K562 (cell line): Measurements from ENCODE around the gene TMEM116. TPM values are rescaled to one million over a fixed set of nuclear protein-coding genes. Genes with fewer than 3 reads are reported as not detected.
"Not testable (repeated sequence)": the region's sequence is repeated elsewhere in the genome, so short reads cannot be mapped to it uniquely, and the experiment has no call there.

Experiments
- ATAC-seq: fragments of 200-7000 bp; cut with Tn5 transposase; 3 replicates; pipeline ENCODE4 v1.9.1; 2020; ENCODE audit warnings: moderate library complexity
- BruUV-seq: library from RNA; stranded (reverse); fragments of 400-500 nt; replicated peaks from 2 replicates; lab custom pipeline; 2021; lab: Mats Ljungman, UMichigan
- CTCF ChIA-PET: fragments of 300-600 bp; formaldehyde crosslinking; extraction: SDS; loops from one replicate; lab custom pipeline; 2021; ENCODE audit warnings: low intra/inter-chr PET ratio; lab: Yijun Ruan, JAX
- POLR2A ChIA-PET: fragments of 300-600, 350-650 bp; sonication (Branson Sonifier 250); formaldehyde crosslinking; extraction: SDS; loops from one replicate; lab custom pipeline; 2021; ENCODE audit warnings: antibody characterized with exemption, inconsistent platforms; lab: Yijun Ruan, JAX
- DNase-seq, 4 experiments: peaks; one replicate each; pipeline versions ENCODE4 v3.0.0 to v3.0.0-alpha.2; 2011 to 2018; ENCODE audit warnings: low spot score in 3 of 4, mixed read lengths in 3 of 4; ENCODE audit errors: extremely low read depth in 1 of 4
- FAIRE-seq: peaks from 2 replicates; lab custom pipeline; 2011; peaks lifted over from hg19 to GRCh38; lab: Jason Lieb, UNC
- H2AFZ ChIP-seq: 2 replicates; pipeline ENCODE4 v1.6.0; 2011; ENCODE audit warnings: low read depth, low read length, control low read depth, inconsistent platforms
- H3K27ac ChIP-seq: fragments of 200-600 bp; 3 replicates; pipeline ENCODE4 v1.8.0; 2011; ENCODE audit warnings: low read depth, mild to moderate bottlenecking, control low read depth, inconsistent platforms, low read length, moderate library complexity, mixed read lengths; ENCODE audit errors: extremely low read depth
- H3K27me3 ChIP-seq, 2 experiments: fragments of 300-600 bp in 1 of 2; 2 replicates in 1 of 2; 3 replicates in 1 of 2; pipeline versions ENCODE4 v1.6.0 to v1.8.0; 2011; ENCODE audit warnings: inconsistent platforms in 2 of 2, low read length in 2 of 2, mild to moderate bottlenecking in 1 of 2, mixed read lengths in 1 of 2, moderate library complexity in 1 of 2; ENCODE audit not compliant: control insufficient read depth in 2 of 2, insufficient read depth in 2 of 2
- H3K36me3 ChIP-seq: fragments of 300-600 bp; 3 replicates; pipeline ENCODE4 v1.8.0; 2011; ENCODE audit warnings: mild to moderate bottlenecking, low read length, inconsistent platforms; ENCODE audit not compliant: control insufficient read depth, insufficient read depth
- H3K4me1 ChIP-seq, 2 experiments: fragments of 200-600 bp in 1 of 2; replicated peaks in 1 of 2; 2 replicates in 1 of 2; 3 replicates in 1 of 2; pipeline versions ENCODE4 v1.5.1 to v1.8.0; 2011; ENCODE audit warnings: inconsistent platforms in 2 of 2, low read length in 2 of 2, mild to moderate bottlenecking in 1 of 2, mixed read lengths in 1 of 2, moderate library complexity in 1 of 2; ENCODE audit not compliant: control insufficient read depth in 2 of 2, insufficient read depth in 2 of 2
- H3K4me2 ChIP-seq: 2 replicates; pipeline ENCODE4 v1.6.1; 2011; ENCODE audit warnings: low read length, control low read depth, inconsistent platforms, mixed read lengths; ENCODE audit not compliant: insufficient read depth
- H3K4me3 ChIP-seq: fragments of 200-600 bp; sonication (generic), shearing (Covaris generic); 2 replicates; pipeline ENCODE4 v1.5.1; 2016; ENCODE audit warnings: control low read depth, inconsistent platforms
- H3K79me2 ChIP-seq: fragments of 200-600 bp; 3 replicates; pipeline ENCODE4 v1.8.0; 2011; ENCODE audit warnings: low read length, inconsistent platforms; ENCODE audit not compliant: control insufficient read depth, insufficient read depth
- H3K9ac ChIP-seq, 2 experiments: 2 replicates each; pipeline versions ENCODE4 v1.6.0 to v1.6.1; 2011; ENCODE audit warnings: low read depth in 2 of 2, low read length in 2 of 2, control low read depth in 1 of 2, inconsistent platforms in 1 of 2, mild to moderate bottlenecking in 1 of 2, mixed read lengths in 1 of 2; ENCODE audit not compliant: insufficient read depth in 1 of 2
- H3K9me1 ChIP-seq: one replicate; pipeline ENCODE4 v1.6.0; 2011; ENCODE audit warnings: inconsistent platforms, mild to moderate bottlenecking, low read length, moderate library complexity; ENCODE audit not compliant: control insufficient read depth, insufficient read depth
- H3K9me3 ChIP-seq: replicated peaks from 2 replicates; pipeline ENCODE4 v1.5.1; 2011; ENCODE audit warnings: low read depth, low read length, inconsistent platforms; ENCODE audit not compliant: control insufficient read depth, insufficient read depth
- H4K20me1 ChIP-seq: replicated peaks from 2 replicates; pipeline ENCODE4 v1.6.1; 2011; ENCODE audit warnings: low read length, inconsistent platforms, mixed read lengths; ENCODE audit not compliant: control insufficient read depth, insufficient read depth
- HMBOX1 ChIP-seq: sonication (generic); IDR thresholded peaks from 2 replicates; pipeline ENCODE4 v1.6.1; 2016
- POLR2B ChIP-seq: fragments of 450-650 bp; IDR thresholded peaks from 2 replicates; pipeline ENCODE4 v1.6.1; 2018; ENCODE audit warnings: low read depth; ENCODE audit not compliant: partially characterized antibody
- WGBS: fragments of 100-300 bp; shearing (Covaris generic); methylation state at CpG from one replicate; pipeline ENCODE4 v1.1.6; 2016; ENCODE audit warnings: low coverage, mixed read lengths; ENCODE audit not compliant: insufficient coverage; ENCODE audit errors: missing lambda C conversion rate; 5-methylcytosine and 5-hydroxymethylcytosine counted together
- in situ Hi-C: fragments of 300-500 bp; cut with MboI; formaldehyde crosslinking; loops from 4 replicates; pipeline ENCODE4 v1.15.0; 2018; ENCODE audit warnings: inconsistent platforms, mixed read lengths
- intact Hi-C: fragments of 100-400 bp; cut with micrococcal nuclease; formaldehyde crosslinking; loops from 2 replicates; pipeline ENCODE4 v1.14.2; 2022
- polyA plus RNA-seq, 8 experiments: library from polyadenylated mRNA; depleted of rRNA in 4 of 8; stranded (reverse) in 5 of 8; unstranded in 3 of 8; fragments of >200 nt; fragmentation: Nextera tagmentation in 2 of 8; fragmentation: Illumina TruSeq in 1 of 8; extraction: Ambion mirVana in 2 of 8; extraction: Trizol in 1 of 8; gene quantifications; 2 replicates each; pipeline versions ENCODE4 v1.2.1 to v1.2.3, GENCODE V29; 2011 to 2014; ENCODE audit warnings: inconsistent platforms in 1 of 8, missing spikeins in 1 of 8
- total RNA-seq, 7 experiments: library from RNA; depleted of rRNA in 6 of 7; stranded (reverse); fragments of >200 nt in 6 of 7; fragmentation: Illumina TruSeq in 2 of 7; extraction: Trizol in 2 of 7; gene quantifications; 2 replicates each; pipeline versions ENCODE4 v1.2.1 to v1.2.3, GENCODE V29; 2011 to 2021; ENCODE audit warnings: low replicate concordance in 1 of 7
- TF ChIP-seq, protein P1 (sequence below): fragments of 250-450 bp; sonication (Bioruptor Pico); IDR thresholded peaks from 2 replicates; pipeline ENCODE4 v1.4.0; 2020; ENCODE audit warnings: mild to moderate bottlenecking, moderate library complexity
- TF ChIP-seq, protein P2 (sequence below), 2 experiments: fragments of 450-650 bp; IDR thresholded peaks; 2 replicates each; pipeline ENCODE4 v1.6.1; 2016

The TMEM116 gene
- total and polyA plus RNA-seq, 9 of the 15 experiments (the other 6 are each of a cell fraction or from before 2014, with no cell fraction given), result 5.2 to 78.6 (median 13.9) TPM

GRCh38 chr12:112010415-112011344 is 2.3 kb downstream of the TMEM116 start (continued):
- TF ChIP-seq, protein P1, sequence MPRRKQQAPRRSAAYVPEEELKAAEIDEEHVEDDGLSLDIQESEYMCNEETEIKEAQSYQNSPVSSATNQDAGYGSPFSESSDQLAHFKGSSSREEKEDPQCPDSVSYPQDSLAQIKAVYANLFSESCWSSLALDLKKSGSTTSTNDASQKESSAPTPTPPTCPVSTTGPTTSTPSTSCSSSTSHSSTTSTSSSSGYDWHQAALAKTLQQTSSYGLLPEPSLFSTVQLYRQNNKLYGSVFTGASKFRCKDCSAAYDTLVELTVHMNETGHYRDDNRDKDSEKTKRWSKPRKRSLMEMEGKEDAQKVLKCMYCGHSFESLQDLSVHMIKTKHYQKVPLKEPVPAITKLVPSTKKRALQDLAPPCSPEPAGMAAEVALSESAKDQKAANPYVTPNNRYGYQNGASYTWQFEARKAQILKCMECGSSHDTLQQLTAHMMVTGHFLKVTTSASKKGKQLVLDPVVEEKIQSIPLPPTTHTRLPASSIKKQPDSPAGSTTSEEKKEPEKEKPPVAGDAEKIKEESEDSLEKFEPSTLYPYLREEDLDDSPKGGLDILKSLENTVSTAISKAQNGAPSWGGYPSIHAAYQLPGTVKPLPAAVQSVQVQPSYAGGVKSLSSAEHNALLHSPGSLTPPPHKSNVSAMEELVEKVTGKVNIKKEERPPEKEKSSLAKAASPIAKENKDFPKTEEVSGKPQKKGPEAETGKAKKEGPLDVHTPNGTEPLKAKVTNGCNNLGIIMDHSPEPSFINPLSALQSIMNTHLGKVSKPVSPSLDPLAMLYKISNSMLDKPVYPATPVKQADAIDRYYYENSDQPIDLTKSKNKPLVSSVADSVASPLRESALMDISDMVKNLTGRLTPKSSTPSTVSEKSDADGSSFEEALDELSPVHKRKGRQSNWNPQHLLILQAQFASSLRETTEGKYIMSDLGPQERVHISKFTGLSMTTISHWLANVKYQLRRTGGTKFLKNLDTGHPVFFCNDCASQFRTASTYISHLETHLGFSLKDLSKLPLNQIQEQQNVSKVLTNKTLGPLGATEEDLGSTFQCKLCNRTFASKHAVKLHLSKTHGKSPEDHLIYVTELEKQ, result no peak

DNA sequence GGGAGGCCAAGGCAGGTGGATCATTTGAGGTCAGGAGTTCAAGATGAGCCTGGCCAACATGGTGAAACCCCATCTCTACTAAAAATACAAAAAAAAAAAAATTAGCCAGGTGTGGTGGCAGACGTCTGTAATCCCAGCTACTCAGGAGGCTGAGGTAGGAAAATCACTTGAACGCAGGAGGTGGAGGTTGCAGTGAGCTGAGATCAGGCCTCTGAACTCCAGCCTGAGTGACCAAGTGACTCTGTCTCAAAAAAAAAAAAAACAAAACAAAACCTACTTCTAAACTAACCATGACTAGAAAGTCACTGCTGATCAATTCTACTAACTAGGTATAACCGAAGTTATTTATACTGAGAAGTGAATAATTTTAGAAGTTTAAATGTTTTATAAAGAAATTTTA is 3.4 kb downstream of the TMEM116 start:
- CTCF ChIA-PET, intact Hi-C loops, ATAC-seq, H3K4me3 ChIP-seq, H2AFZ ChIP-seq, H4K20me1 ChIP-seq, H3K9me3 ChIP-seq, H3K4me2 ChIP-seq, FAIRE-seq, H3K9ac ChIP-seq, H3K9me1 ChIP-seq, DNase-seq, BruUV-seq, H3K27me3 ChIP-seq: not testable (repeated sequence)
- Histone ChIP-seq H3K79me2 (peaks cover 54% of the 10 kb centered on the region), H3K27ac (0 out of 3 replicates have a peak overlapping the region, but pooled peaks have one; percentile 4), H3K4me1 (peaks cover 39 to 45% of the 10 kb centered on the region in 2 experiments; a peak in 4 of 5 replicates), H3K36me3 (peaks cover 12% of the 10 kb centered on the region; the same call in 2 of the 3 replicates)
- WGBS, result 36% methylated on average over 3 of the region's 3 CpGs
- POLR2A ChIA-PET, result interaction anchor here (0.6 to 1.8 kb wide), 8 partner anchors 9 to 1133 kb away, joined by 3 to 10 read pairs (median 4); no protein-coding TSS in a partner anchor
- TF ChIP-seq, protein P2, sequence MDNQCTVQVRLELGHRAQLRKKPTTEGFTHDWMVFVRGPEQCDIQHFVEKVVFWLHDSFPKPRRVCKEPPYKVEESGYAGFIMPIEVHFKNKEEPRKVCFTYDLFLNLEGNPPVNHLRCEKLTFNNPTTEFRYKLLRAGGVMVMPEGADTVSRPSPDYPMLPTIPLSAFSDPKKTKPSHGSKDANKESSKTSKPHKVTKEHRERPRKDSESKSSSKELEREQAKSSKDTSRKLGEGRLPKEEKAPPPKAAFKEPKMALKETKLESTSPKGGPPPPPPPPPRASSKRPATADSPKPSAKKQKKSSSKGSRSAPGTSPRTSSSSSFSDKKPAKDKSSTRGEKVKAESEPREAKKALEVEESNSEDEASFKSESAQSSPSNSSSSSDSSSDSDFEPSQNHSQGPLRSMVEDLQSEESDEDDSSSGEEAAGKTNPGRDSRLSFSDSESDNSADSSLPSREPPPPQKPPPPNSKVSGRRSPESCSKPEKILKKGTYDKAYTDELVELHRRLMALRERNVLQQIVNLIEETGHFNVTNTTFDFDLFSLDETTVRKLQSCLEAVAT (IDR thresholded peaks at IDR 0.05), result 0 out of 4 replicates have a peak, but pooled peaks of 1 of the 2 experiments have one; percentile 19
- peak; percentile 15 for TF ChIP-seq POLR2B
- TF ChIP-seq HMBOX1, result peak; percentile 52
- in situ Hi-C loops, result loop anchor here (5.0 kb wide), 1 partner anchor 57 kb away; no protein-coding TSS in a partner anchor
